GM19452 (cell line): Measurements from ENCODE around the gene MTOR.
"Not testable (repeated sequence)": the region's sequence is repeated elsewhere in the genome, so short reads cannot be mapped to it uniquely, and the experiment has no call there.

Source experiments
- ATAC-seq: cut with Tn5 transposase; IDR thresholded peaks from one replicate; pipeline ENCODE4 v1.9.1; 2021; ENCODE audit not compliant: unreplicated experiment

MTOR gene

GRCh38 chr1:11187000-11187399 is 75.4 kb downstream of the MTOR start:
- no peak for ATAC-seq

- ATAC-seq = no peak
Measured at GRCh38 chr1:11184973-11185372, 77.4 kb downstream of the MTOR start.

DNA sequence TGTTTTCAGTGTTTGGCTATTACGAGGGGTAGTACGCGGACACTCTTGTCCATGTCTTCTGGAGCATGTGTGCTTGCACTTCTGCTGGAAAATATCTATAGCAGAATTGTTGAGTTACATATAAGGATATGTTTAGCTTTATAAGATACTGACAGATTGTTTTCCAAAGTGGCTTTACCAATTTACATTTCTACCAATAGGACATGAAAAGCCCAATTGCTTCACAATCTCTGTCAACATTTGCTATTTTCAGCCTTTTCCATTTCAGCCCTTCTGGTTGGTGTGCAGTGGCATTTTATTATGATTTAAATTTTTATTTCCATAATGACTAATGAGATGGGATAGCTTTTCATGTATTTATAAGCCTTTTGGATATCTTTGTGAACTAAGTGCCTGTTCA is 79.5 kb downstream of the MTOR start:
- ATAC-seq = no peak

GRCh38 chr1:11180342-11180744 is 82.0 kb downstream of the MTOR start:
- no peak for ATAC-seq

DNA sequence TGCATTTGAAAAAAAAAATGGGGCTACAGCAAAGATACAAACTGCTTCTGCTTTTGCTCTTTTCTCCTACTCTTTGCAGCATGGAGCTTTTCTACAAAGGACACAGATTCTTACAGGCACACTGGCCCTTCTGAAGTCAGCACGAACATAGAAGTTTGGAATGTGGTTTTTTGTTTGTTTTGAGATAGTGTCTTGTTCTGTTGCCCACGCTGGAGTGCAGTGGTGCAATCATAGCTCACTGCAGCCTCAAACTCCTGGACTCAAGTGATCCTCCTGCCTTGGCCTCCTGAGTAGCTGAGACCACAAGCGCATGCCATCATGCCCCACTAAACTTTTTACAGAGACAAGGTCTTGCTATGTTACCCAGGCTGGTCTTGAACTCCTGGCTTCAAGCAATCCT is 82.6 kb downstream of the MTOR start:
- ATAC-seq = not testable (repeated sequence)

DNA sequence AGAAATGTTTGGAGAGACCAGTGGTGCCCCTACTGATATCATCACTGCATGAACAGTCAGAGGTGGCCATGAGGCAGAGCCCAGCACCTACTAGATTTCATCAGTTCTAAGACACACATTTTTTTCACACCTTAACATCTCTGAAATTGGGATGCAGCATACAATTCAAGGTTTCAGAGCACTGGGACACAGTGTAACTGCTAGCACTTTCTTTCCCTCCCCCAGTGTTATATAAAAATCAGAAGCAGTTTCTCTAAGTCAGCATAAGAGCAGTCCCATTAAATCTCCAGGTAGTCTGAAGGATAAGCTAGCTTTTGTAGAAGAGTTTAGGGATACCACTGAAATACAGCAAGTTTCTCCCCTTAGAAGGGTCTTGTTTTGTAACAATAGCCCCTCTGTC is 83.2 kb downstream of the MTOR start:
- ATAC-seq = no peak

DNA sequence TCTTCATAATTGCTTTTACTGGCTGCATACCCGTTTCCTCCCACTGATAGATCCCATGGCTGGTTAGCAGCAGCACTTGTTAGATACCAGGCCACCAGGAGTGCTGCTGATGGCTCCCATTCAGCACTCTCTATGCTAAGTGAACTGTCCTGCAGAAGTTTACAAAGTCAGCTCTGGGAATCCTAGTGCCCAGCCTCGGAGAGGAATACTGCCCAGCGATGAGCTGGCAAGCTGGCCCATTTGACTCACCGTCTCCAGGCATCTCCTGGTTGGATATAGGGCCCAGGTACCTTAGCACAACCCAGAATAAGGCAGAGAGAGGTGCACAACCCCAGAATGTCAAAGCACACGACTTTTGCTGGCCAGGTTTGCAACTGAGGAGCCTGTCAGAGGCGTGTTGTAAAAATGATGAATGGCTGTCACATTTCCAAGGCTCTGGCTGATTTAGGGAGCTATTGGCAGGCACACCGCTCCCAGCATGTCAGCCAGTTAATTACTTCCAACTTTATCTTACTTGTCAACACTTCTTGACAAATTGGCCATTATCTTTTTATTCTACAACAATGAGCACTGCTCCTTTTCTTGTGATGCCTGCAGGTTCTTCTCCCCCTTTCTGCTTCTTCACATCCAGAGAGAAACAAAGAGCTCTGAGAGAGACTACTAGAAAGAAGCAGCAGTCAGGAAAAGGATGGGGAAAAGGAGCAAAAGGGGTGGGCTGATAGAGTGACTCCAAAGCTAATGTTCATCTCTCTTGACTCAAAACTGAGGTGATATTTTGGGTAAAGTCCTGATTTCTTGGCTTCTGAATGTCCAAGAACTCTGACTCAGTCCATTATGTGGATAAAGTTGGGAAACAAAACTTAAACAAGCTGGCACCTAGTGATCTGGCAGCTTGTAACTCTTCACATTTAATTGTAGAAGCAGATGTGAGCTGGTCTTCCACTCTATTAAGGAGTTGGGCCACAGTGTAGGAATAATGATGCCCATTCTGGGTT is 84.0 kb downstream of the MTOR start:
- no peak for ATAC-seq

DNA sequence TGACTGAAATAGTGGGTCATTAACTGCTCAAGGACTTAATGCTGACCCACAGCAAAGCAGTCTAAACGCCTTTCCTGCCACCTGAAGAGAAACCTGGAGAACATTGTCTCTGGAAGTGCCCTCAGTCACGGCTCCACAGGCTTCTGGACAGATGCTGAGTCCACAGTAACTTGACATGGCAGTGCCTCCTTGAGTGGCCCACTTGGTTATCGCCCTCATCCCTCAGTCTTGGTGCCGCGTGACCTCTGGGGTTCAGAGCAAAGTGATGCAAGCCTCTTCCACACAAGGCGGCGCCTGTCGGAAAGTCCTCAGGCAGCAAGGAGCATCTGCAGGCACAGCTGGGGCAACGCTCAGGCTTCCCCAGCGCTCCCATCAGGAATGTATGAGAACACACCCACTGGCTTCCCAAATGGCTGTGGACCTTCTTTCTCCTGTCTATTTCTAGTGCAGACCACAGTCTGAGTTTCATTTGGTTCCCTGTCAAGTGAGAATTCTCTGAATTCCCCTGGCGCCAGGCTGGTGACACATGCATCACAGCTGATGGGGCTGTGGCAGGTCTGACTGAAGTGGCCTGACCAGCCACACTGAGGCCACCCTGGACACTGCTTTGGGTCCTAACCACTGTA is 86.2 kb downstream of the MTOR start:
- ATAC-seq = no peak

GRCh38 chr1:11175461-11175860 is 86.9 kb downstream of the MTOR start:
- ATAC-seq = no peak

DNA sequence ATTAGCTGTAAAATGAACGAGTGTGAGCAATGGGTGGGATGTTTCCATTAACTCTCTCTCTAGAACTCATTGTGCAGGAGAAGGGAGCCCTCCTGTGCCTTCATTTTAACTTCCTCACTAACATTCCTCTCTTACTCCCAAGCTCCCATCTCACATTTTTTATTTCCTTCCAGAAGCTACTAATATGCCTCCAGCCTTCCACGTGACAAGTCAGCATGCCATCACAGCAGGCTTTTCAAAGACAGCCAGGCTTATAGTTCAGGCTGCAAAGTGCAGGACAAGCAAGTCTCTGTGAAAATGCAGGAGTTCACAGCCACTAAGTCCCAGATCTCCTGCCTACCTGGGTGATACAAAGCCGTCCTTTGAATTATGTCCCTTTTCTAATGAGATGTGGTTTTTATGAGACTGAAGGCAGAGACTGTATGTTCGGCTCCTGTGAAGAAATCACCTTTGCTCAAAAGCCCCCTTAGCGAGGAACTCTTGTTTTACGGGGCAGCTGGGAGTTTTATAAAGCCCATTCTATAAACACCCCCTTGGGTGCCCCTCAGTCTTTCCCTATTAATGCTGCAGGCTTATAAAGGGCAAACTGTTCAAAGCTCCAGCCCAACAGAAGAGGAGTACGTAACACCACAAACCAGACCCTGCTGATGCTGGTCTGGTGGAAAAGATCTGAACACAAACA is 87.9 kb downstream of the MTOR start:
- no peak for ATAC-seq

DNA sequence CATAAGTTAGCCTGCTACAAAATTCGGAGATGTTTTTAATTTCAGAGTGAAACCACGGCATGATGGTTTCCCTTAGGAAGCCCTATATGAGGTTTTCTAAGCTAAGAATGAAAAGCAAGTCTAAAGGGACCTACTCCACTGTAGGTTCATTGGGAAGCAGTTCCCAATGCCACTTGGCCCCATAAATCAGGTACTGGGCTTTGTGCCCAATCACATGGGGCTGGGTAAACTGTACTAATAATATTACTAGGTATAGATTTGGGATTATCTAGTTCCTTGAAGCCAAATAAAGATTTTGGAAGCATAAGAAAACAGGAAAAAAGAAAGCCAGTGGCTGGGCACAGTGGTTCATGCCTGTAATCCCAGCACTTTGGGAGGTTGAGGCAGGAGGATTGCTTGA is 92.2 kb downstream of the MTOR start:
- ATAC-seq = no peak

GRCh38 chr1:11169202-11169601 is 93.1 kb downstream of the MTOR start:
- no peak for ATAC-seq

- no peak for ATAC-seq
Measured at GRCh38 chr1:11168731-11169130, 93.6 kb downstream of the MTOR start.

- not testable (repeated sequence) for ATAC-seq
Measured at GRCh38 chr1:11166744-11167143, 95.6 kb downstream of the MTOR start.

DNA sequence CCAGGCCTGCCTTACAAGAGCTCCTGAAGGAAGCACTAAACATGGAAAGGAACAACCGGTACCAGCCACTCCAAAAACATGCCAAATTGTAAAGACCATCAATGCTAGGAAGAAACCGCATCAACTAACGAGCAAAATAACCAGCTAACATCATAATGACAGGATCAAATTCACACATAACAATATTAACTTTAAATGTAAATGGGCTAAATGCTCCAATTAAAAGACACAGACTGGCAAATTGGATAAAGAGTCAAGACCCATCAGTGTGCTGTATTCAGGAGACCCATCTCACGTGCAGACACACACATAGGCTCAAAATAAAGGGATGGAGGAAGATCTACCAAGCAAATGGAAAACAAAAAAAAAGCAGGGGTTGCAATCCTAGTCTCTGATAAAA is 99.6 kb downstream of the MTOR start:
- ATAC-seq = not testable (repeated sequence)

DNA sequence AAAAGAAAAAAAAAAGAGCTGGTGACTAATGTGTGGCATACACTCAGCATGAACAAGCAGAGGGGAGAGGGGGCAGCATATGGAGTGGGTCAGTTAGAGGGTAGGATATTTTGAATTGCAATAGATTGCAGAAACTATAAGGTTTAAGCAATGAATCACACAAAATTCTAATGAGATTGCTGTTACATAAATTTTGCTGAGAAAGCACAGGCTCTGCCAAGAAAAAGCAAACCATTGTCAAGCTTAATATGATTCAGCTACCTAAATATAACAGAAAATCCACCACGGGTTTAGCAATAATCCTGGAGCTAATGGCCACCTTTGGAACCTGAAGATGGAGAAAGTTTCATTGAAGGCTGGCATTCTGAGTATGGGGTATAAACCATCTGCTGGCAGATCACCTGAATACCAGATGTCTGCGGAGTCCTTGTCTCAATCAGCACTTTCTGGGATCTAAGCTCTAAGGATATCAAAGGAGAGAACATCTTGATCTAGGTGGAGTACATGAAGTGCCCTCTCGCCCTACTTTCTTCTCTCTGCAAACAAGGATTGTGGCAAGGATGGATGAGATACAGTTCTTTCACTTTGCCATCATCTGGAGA is 103.5 kb downstream of the MTOR start:
- no peak for ATAC-seq

GRCh38 chr1:11158291-11158690 is 104.1 kb downstream of the MTOR start:
- ATAC-seq = no peak

- ATAC-seq = no peak
Measured at GRCh38 chr1:11157867-11158266, 104.5 kb downstream of the MTOR start.

- no peak for ATAC-seq
Measured at GRCh38 chr1:11157394-11157793, 105.0 kb downstream of the MTOR start.

DNA sequence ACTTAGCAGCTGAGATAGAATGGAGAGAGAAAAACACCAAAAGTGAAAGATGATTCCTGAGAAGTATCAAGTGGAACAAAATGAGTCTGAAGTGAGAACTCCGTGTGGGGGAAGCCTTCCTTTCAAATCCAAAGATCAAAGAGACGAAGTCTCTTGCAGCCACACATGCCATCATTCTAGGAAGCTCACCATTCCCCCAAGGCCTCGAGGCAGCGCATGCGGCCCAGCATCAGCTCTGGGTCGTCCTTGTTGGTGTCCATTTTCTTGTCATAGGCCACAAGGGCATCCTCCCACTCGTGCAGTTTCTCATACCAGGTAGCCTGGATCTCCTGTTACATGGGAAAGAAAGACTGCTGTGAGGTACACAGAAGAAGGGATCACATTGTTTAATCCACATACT is 105.4 kb downstream of the MTOR start:
- ATAC-seq = no peak

DNA sequence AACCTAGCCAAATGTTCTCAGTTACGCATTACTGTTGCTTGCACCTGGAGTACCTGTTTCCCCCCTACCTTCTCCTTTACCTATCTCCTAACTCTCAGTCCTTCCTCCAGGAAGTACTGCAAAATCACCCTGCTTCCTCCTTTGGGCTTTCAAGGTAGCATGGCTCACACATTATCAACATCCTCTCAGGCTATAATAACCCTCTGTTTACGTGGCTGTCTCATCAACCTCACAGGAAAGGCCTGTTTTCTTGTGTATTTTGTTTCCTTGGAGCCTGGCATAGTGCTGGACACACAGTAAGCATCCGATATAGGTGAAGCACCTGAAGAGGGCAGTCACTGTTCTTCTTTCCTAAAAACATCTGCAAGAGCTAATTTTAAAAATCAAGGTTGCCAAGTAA is 105.9 kb downstream of the MTOR start:
- no peak for ATAC-seq
